ENCODE results near the gene COMP.

Gene COMP

DNA sequence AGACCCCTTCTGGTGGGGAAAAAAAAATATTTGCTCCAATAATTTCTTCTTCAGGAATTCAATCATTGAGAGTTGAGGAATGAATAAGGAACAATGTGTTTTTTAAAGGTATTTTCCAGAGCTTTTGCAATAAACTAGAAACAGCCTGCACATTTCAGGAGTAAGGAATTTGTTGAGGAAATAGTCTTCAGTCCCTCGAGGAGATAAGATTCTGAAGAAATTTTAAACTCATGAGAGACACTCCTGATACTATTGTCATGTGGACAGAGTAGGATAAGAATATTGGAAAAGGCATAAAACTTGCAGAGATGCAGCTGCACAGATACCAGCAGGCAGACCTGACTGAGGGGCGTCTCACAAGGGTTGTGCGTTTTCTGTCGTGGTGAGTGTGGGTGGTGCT lies 36.6 kb downstream of the COMP start:
- no peaks in the 10 kb centered on the region for H3K27me3 ChIP-seq (ENCODE audit: control insufficient read depth, low read length)
- H3K4me2 ChIP-seq (ENCODE audit: low read length), result no peak overlapping the region
- H3K79me2 ChIP-seq (ENCODE audit: control insufficient read depth, low read length), result no peaks in the 10 kb centered on the region
- no peaks in the 10 kb centered on the region for H3K9me3 ChIP-seq (ENCODE audit: control insufficient read depth, insufficient read depth, low read length)
- no peak overlapping the region for H3K4me3 ChIP-seq (ENCODE audit: low read length)
- H3F3A ChIP-seq (ENCODE audit: control insufficient read depth, insufficient read depth), result no peaks in the 10 kb centered on the region
- H3K36me3 ChIP-seq (ENCODE audit: control insufficient read depth, low read length), result no peaks in the 10 kb centered on the region
- H3K4me1 ChIP-seq (ENCODE audit: control insufficient read depth, low read length), result no peaks in the 10 kb centered on the region
- H3K27ac ChIP-seq (ENCODE audit: low read depth, low read length), result no peak overlapping the region
- no peaks in the 10 kb centered on the region for H4K20me1 ChIP-seq (ENCODE audit: control insufficient read depth, insufficient read depth, low read depth, low read length)
- TF ChIP-seq, protein P1, sequence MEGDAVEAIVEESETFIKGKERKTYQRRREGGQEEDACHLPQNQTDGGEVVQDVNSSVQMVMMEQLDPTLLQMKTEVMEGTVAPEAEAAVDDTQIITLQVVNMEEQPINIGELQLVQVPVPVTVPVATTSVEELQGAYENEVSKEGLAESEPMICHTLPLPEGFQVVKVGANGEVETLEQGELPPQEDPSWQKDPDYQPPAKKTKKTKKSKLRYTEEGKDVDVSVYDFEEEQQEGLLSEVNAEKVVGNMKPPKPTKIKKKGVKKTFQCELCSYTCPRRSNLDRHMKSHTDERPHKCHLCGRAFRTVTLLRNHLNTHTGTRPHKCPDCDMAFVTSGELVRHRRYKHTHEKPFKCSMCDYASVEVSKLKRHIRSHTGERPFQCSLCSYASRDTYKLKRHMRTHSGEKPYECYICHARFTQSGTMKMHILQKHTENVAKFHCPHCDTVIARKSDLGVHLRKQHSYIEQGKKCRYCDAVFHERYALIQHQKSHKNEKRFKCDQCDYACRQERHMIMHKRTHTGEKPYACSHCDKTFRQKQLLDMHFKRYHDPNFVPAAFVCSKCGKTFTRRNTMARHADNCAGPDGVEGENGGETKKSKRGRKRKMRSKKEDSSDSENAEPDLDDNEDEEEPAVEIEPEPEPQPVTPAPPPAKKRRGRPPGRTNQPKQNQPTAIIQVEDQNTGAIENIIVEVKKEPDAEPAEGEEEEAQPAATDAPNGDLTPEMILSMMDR (IDR thresholded peaks at IDR 0.05; ENCODE audit: low read depth, low read length, poor library complexity, severe bottlenecking), result no peak
- no peak for TF ChIP-seq EZH2phosphoT487 (IDR thresholded peaks at IDR 0.05; ENCODE audit: borderline replicate concordance, low read length)
- no peaks in the 10 kb centered on the region for H3K9me2 ChIP-seq (replicated peaks; ENCODE audit: control insufficient read depth, low read length)

- no peaks in the 10 kb centered on the region for H3F3A ChIP-seq (ENCODE audit: control insufficient read depth, insufficient read depth)
- H3K36me3 ChIP-seq (ENCODE audit: control insufficient read depth, low read length), result no peaks in the 10 kb centered on the region
- no peaks in the 10 kb centered on the region for H3K9me3 ChIP-seq (ENCODE audit: control insufficient read depth, insufficient read depth, low read length)
- H3K79me2 ChIP-seq (ENCODE audit: control insufficient read depth, low read length), result no peaks in the 10 kb centered on the region
- no peaks in the 10 kb centered on the region for H3K9me2 ChIP-seq (replicated peaks; ENCODE audit: control insufficient read depth, low read length)
- H3K4me3 ChIP-seq (ENCODE audit: low read length), result no peak overlapping the region
- H3K4me2 ChIP-seq (ENCODE audit: low read length), result no peak overlapping the region
- H4K20me1 ChIP-seq (ENCODE audit: control insufficient read depth, insufficient read depth, low read depth, low read length), result no peaks in the 10 kb centered on the region
- H3K27me3 ChIP-seq (ENCODE audit: control insufficient read depth, low read length), result no peaks in the 10 kb centered on the region
- H3K27ac ChIP-seq (ENCODE audit: low read depth, low read length), result no peak overlapping the region
- H3K4me1 ChIP-seq (ENCODE audit: control insufficient read depth, low read length), result no peaks in the 10 kb centered on the region
- no peak for TF ChIP-seq EZH2phosphoT487 (IDR thresholded peaks at IDR 0.05; ENCODE audit: borderline replicate concordance, low read length)
- TF ChIP-seq, protein P1 (IDR thresholded peaks at IDR 0.05; ENCODE audit: low read depth, low read length, poor library complexity, severe bottlenecking), result no peak
Observed at GRCh38 chr19:18751571-18751970, 39.5 kb downstream of the COMP start.

DNA sequence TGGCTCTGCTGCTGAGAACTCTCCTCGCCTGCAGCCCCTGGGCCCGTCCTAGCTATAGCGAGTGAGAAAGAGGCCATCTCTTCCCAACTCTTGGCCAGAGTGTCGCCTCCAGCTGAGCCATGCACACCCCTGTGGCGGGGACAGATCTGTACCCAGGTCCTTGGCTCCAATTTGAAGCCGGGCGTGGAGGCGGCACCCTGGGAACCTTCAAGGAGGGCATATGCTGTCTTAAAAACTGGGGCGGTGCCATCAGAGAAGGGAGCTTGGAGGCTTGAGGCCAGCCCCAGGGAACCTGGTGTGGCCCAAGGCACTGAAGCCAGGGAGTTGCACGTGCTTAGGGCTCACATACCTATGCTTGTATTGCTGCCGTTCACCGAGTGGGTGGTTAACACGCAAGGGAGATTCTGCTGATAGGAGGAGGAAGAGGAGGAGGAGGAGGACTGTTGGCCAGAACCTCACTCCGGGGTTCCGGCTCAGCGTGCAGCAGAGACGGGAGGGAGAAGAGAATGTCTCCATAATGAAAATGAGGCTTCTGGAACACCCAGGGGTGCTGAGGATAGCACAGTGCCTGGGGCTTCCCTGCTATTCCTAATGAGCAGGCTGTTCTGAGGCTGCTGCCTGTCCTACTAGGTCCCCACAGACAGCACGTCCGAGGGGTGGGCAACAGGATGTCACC lies 40.7 kb downstream of the COMP start:
- Histone ChIP-seq H3F3A (ENCODE audit: control insufficient read depth, insufficient read depth) (no peaks in the 10 kb centered on the region), H4K20me1 (ENCODE audit: control insufficient read depth, insufficient read depth, low read depth, low read length) (no peaks in the 10 kb centered on the region), H3K9me3 (ENCODE audit: control insufficient read depth, insufficient read depth, low read length) (no peaks in the 10 kb centered on the region), H3K4me2 (ENCODE audit: low read length) (no peak overlapping the region), H3K79me2 (ENCODE audit: control insufficient read depth, low read length) (no peaks in the 10 kb centered on the region), H3K27me3 (ENCODE audit: control insufficient read depth, low read length) (no peaks in the 10 kb centered on the region), H3K4me3 (ENCODE audit: low read length) (no peak overlapping the region), H3K27ac (ENCODE audit: low read depth, low read length) (no peak overlapping the region), H3K9me2 (replicated peaks; ENCODE audit: control insufficient read depth, low read length) (no peaks in the 10 kb centered on the region), H3K4me1 (ENCODE audit: control insufficient read depth, low read length) (no peaks in the 10 kb centered on the region), H3K36me3 (ENCODE audit: control insufficient read depth, low read length) (no peaks in the 10 kb centered on the region)
- TF ChIP-seq EZH2phosphoT487 (IDR thresholded peaks at IDR 0.05; ENCODE audit: borderline replicate concordance, low read length), result no peak
- TF ChIP-seq, protein P1 (IDR thresholded peaks at IDR 0.05; ENCODE audit: low read depth, low read length, poor library complexity, severe bottlenecking), result no peak
